Measurements from ENCODE around the gene MCL1.

- TF ChIP-seq, protein P1, sequence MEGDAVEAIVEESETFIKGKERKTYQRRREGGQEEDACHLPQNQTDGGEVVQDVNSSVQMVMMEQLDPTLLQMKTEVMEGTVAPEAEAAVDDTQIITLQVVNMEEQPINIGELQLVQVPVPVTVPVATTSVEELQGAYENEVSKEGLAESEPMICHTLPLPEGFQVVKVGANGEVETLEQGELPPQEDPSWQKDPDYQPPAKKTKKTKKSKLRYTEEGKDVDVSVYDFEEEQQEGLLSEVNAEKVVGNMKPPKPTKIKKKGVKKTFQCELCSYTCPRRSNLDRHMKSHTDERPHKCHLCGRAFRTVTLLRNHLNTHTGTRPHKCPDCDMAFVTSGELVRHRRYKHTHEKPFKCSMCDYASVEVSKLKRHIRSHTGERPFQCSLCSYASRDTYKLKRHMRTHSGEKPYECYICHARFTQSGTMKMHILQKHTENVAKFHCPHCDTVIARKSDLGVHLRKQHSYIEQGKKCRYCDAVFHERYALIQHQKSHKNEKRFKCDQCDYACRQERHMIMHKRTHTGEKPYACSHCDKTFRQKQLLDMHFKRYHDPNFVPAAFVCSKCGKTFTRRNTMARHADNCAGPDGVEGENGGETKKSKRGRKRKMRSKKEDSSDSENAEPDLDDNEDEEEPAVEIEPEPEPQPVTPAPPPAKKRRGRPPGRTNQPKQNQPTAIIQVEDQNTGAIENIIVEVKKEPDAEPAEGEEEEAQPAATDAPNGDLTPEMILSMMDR (IDR thresholded peaks at IDR 0.05; ENCODE audit: low read depth, low read length, poor library complexity, severe bottlenecking): no peak
- TF ChIP-seq EZH2phosphoT487 (IDR thresholded peaks at IDR 0.05; ENCODE audit: borderline replicate concordance, low read length): no peak
Measured at GRCh38 chr1:150575072-150575489, 4.3 kb downstream of the MCL1 start.

Measured in DOHH2 (cell line).